GM19324 (cell line): ENCODE measurements around the gene GRIFIN.

Source experiments
- ATAC-seq: cut with Tn5 transposase; IDR thresholded peaks from one replicate; pipeline ENCODE4 v1.9.1; 2021; ENCODE audit warnings: mild to moderate bottlenecking, moderate library complexity; ENCODE audit not compliant: unreplicated experiment, low FRiP score

GRIFIN gene

DNA sequence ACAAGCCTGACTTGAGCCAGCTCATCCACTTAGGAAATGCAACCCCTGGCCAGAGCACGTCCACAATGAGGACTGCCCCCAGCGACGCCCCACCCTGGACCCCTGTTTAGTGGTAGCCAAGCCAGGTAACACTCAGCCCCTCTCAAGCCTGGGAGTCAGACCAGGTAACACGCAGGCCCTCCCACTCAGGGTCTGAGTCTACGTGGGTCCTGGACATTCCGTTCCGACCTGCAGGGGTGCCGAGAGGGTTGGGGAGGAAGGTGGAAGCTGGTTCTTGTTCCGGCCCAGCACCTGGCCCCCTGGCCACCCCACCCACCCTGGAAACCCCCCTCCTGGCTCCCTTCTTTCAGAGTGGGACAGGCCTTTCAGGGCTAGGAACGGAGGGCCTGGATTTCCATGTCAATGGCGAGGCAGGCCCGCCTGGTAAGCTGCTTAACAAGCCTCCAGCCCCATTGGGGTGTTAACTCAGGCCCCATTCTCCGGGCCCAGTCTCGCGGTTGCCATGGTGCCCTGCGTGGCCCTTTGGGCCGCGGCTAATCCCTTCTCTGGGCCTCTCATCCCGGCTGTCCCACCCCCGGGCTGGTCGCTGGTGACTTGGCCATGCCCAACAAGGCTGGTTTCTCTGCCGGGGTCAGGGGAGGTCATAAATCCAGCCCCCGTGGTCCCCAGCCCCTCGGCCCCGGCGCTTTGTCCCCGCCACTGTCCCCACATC, 23.7 kb upstream of the GRIFIN start:
- ATAC-seq, result no peak

DNA sequence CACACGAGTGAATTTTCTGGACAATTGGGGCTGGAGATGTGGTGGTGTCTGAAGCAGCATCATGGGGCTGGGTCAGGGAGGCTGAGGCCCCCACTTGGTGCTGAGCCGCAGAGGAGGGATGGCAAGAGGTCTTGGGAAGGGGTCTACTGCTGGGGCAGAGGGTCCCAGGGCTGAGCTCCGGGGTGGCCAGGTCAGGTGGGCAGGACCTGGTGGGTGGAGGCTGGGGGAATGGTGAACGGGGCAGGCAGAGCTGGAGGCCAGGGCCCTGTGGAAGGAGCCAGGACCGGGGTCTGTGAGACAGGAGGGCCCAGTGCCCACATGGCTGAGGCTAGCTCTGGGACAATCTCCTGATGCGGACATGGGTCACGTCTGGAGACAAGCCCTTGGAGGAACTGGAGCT, 23.0 kb upstream of the GRIFIN start:
- ATAC-seq, result no peak

DNA sequence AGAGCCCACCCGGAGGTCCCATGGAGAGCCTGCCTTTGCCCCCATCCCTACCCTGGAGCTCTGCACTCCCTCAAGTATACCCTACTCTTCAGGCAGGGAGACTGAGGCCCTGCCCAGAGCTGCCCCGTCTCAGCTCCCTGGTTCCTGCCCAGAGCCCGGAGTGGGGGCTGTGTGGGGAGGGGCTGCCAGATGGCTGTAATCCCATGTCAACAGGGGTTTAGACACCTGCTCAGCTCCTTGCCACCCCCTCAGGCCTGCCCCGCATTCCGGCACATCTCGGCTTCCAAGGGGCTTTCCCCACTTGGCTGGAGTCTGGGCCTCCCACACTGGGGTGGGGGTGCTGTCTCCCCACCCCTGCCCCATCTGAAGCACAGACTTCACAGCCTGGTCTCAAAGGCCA, 22.5 kb upstream of the GRIFIN start:
- ATAC-seq, result no peak

DNA sequence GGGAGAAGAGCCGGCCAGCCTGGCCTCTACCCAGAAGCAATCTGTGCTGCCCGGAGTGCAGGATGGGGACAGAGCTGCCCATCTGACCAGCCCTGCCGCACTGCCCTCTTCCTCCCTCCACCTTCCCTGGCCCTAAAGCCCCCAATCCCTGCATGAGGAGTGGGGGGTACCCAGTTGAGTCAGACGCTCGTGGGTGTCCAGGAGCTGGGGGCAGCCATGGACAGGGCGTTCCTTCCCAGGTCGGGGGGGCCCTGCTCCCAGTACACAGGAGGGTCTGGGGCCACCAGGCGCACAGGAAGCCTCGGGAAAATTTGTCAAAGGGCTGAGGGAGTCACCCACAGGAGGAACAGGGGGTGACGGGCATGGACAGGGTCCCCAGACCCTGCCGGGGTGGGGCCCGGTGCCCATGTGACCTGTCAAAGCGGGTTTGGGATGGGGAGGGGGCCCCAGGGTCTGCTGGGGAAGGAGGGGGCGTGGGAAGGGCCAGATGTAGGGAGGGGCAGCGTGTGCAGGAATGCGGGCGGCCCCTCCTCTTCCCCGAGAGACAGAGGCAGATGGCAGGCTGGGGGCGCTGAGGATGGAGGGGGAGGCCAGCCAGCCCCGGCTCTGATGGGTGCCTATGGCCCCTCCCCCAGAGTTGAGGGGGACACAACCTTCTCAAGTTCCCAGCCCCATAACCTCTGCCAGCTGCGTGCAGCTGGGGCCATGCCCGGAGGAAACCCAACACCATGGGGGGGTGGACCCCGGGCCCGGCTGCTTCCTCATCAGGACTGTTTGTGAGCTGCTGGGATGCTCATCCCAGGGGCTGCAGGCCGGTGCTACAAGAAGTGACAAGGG, 21.5 kb upstream of the GRIFIN start:
- ATAC-seq, result no peak

DNA sequence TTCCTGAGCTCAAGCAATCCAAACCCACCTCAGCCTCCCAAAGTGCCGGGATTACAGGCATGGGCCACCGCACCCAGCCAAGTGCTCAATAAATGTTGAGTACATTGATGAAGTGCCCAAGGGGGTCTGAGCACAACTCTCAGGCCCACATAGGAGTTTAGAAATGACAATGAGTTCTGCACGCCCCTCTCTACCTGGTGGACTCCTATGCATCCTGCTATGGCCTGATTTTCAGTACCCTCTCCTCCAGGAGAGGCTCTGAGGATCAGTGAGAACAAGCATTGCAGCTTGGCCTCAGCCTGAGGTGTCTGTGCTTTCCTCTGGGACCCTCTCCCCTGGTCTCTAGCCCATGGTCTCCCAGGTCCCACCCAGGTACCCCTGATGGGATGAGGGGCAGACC, 20.9 kb upstream of the GRIFIN start:
- ATAC-seq, result no peak

DNA sequence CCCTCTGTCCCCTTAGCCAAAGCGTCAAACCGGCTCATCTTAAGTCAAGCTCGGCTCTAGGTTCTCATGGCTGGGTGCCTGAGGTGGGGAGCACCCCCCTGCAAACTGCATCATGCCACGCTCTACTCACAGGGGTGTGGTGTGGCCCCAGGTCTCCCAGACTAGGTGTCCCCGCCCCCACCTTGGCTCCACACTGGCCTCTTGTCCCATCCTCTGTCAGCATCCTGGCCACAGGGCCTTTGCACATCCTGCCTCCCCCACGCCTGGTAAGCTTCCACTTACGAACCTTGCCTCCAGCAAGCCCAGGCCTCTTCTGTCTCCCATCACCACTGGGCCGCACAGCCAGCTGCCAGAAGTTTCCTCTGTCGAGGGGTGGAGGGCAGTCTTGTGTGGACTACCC, 20.2 kb upstream of the GRIFIN start:
- no peak for ATAC-seq

DNA sequence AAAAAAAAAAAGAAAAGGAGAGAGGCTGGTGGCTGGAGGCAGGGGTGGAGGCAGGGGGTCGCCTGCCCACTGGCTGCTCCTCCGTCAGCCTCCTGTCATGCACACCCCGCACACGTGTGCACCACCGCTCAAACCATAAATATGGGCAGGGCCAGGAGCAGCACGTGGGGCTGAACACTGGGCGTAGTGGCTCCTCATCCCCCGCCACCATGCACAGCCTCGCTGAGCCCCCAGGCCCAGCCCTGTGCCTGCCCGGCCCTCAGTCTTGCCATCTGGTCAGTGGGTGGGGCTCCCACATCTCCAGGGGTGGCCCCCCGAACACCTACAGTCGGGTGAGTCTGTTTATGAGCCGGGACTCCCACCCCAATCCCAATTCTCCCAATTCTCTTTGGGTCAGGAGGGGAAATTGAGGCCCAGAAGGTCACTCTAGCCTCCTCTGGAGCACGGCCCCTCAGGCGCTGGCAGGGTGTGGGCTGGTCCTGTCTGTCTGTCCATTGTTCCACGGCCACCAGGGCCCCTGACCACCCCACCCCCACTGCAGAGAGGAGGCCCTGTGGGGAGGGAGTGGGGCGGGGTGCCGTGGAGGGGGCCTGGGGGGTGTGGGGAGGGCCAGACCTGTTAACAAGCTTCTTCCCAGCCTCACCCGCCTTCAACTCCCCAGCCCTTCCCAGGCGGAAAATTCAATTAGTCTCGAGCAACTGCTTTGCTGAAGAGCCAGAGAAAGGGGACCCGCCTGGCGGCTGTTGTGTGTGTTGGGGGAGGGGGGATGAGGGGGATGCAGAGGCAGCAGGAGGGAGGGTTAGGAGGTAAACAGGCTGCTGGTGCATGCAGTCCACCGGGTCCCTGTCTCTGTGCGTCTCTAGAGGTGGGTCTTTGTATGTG, 19.5 kb upstream of the GRIFIN start:
- no peak for ATAC-seq

DNA sequence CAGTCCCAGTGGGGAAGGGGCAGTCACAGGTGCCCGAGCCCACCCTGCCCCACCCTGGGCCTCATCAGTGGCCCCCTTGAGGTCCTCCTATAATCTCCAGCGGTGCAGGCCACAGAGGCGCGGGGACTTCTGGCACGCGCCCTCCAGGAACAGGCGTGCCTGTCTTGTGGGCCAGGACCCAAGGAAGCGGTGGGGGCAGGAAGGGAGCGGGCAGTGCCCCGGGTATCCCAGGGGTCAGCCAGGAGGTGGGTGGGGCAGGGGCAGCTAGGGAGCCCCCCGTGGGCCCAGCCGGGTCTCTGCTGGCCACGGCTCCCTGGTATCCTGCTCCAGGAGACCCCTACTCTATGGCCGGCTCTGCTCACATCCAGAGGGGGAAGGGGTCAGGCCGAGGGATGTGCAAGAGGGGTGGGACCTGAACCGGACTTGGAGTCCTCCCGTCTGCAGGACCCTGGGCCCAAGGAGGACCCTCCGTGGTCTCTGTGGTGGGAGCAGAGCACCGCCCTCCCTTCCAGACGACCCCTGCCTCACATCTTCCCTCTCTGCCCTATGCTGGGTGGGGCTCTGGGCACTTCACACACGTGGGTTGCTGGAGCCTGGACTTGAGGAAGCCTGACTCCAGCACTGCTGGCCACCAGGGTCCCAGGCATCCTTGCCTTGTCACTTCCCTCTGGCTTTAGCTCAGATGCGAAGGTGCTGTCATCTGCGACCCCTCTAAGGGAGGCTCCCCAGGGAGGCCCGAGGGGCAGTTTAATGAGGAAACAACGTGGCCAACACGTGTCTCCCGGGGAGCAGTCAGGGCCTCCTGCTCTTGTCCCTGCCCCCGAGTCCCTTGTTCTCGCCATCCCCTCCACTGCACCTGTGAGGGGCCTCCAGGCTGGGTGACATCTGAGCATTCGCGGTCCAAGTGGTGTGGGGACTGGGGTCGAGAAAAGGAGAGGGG, 18.3 kb upstream of the GRIFIN start:
- no peak for ATAC-seq

DNA sequence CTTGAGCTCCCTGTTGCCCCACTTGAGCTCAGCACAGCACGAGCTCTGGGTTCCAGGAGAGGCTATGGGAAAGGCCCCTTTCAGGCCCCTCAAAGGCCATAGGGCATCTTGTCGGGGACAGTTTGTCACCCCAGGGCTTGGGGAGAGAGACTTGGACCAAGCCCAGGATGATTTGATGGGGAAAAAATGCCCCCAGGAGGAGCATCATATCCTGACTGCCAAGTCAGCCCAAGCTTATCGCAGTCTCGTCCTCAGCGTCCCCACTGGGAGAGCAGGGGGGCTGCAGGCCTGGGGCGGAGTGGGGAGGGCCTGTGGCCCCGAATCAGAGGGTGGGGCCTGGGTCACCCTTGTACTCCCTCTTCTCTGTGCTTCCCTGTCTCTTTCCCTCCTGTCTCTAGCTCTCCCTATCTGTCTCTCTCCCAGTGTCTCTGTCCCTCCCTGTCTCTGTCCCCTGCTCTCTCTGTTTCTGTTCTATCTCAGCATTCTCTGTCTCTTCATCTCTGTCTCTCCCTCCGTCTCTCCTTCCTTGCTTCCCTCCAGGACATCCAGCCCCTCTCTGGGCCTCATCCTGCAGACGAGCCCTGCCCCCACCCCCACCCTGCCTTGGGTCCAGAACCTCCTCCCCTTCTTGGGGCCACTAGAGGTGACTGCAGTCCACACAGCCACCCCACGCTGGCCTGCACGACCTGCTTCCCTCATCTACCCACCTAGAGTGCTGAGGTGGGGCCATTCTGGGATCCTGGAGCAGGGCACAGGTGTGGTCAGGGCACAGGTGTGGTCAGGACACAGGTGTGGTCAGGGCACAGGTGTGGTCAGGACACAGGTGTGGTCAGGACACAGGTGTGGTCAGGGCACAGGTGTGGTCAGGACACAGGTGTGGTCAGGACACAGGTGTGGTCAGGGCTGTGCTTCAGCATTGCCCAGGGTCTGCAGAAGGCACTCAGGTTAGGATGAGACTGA, 17.3 kb upstream of the GRIFIN start:
- no peak for ATAC-seq

DNA sequence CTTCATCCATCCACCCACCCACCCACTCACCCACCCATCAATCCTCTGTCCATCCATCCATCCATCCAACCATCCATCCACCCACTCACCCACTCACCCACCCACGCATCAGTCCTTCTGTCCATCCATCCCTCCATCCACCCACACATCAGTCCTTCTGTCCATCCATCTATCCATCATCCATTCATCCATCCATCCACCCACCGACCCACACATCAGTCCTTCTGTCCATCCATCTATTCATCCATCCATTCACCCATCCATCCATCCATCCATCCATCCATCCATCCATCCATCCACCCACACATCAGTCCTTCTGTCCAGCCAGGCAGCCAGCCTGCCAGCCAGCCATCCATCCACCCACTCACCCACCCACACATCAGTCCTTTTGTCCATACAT, 15.8 kb upstream of the GRIFIN start:
- ATAC-seq, result no peak

DNA sequence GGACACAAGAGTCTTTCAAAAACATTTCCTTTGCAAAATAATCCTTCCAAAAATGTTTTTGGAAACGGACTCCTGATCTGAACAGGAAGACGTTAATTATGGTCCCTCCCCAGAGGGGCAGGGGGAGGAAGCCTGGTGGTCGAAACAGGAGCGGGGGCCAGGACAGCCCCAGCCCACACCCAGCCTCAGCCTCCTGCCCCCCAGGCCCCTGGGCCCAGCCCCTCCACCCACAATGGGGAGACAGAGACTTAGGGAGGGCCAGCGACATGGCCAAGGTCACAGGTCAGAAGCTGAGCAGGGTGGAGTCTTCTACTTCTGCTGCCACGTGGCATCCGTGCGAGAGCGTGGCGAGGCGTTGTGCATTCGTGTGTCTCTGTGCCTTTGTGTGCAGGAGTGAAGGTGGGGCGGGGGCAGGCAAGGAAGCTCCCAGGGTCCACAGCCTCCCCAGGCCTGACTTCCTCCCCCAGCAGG, 14.0 kb upstream of the GRIFIN start:
- ATAC-seq, result no peak

DNA sequence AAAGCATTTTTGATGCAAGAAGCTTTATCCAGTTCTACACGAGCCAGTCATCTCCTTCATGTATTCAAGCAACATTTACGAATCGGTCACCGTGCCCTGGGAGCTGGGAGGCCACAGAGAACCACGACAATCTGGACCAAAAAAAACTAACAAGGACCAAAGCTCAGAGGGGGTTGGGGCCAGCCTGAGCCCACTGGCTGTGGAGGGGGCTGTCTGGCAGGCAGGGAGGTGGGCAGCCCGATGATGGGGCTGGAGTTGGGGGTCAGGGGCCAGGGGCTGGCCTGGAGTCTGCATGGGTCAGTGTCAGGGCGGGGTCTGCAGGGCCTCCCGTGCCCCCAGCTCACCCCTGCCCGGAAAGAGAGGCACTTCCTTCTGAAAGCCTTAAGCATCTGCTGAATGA, 12.5 kb upstream of the GRIFIN start:
- no peak for ATAC-seq

DNA sequence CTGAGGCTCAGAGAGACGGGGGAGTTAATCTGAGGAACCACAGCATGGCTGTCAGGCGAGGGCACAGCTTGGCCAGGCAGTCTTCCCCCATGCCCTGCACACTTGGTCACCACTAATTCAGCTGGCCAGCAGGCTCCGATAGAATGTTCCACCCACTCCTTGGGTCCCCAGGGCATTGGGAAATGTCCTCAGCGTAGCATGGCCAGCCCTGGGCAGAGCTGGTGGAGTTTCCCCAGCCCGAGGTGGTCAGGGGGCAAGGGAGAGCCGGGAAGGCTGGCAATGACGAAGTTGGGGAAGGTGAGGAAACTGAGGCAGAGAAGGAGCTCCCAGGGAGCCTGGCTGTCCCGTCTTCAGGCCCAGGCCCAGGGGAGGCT, 12.1 kb upstream of the GRIFIN start:
- ATAC-seq, result no peak

DNA sequence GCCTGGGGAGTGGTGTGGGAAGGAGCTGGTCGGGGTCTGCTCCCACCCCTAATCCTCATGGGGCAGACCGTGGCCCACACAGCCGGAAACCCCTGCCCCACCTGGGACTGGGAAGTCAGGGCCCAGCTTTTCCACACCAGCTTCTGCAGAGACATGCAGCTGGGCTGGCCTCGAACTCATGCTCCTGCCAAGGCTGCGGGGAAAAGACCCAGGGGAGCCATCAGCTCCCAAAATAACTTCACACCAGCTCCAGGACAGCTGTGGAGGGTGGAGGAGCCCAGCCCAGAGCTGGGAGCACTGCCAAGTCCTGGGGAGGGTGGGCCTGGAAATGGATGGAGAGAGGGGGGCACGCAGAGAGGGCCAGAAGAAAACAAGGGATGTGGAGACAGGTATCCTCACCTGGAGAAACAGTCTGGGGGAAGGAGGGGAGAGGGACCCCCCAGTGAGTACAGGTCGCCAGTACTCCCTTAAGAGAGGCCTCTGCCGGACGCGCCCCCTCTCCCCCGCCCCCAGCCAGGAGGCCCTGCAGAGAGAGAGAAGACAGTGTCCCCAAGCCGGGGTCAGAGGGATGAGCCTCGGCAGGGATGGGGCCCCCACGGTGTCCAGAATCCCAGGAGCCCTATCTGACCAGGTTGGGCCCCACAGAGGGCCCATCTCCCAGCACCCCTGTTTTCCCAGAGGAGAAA, 11.5 kb upstream of the GRIFIN start:
- no peak for ATAC-seq

DNA sequence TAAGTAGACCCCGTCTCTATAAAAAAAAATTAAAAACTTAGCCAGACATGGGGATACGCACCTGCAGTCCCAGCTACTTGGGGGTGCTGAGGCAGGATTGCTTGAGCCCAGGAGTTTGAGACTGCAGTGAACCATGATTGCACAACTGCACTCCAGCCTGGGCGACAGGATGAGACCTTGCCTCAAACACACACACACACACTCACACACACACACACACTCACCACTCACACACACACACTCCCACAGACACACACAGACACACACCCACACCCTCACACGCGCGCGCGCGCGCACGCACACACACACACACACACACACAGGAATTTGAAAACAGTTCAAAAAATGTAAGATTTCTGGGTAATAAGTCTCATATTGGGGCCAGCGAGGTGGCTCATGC, 8.7 kb upstream of the GRIFIN start:
- ATAC-seq, result no peak

DNA sequence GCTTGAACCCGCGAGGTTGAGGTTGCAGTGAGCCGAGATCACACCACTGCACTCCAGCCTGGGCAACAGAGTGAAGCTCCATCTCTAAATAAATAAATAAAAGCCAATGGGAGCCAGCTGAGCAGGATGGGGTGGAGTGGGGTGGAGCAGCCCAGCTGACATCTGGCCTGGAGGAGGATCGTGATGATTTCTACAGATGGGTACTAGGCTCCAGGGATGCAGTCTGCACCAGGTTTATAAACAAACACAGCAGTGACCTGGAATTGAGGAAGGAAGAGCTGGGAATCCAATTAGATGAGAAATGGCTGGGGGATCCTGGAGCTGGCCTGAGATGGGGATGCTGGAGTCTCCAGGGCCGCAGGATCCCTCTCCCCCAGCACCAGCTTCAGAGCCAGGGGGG, 7.3 kb upstream of the GRIFIN start:
- ATAC-seq, result no peak

DNA sequence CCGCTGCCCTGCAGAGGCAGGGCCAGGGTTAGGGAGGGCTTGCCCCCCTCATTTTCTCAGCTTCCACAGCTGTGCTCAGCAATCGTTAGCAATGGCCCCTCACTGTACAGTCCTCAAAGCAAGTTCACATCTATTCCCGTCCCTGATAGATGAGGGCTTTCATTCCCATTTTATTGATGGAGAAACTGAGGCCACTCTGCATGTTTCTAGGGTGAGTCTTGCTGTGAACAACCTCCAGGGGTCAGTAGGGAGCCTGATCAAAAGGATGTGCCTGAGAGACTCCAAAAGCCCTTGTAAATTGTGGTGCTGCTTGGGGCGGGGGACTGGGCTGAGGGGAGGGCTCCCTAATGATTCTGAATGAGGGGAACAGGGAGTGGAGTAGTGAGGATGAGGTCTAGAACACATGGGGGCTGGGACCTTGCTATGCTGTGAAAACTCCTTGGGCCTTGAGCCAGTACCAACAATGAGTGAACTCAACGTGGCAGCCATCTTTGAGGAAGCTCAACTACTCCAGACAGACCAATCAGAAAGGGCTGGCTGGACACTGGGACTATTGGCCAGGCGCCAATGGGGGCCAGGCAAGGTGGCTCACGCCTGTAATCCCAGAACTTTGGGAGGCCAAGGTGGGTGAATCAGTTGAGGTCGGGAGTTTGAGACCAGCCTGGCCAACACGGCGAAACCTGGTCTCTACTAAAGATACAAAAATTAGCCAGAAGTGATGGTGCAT, 6.7 kb upstream of the GRIFIN start:
- no peak for ATAC-seq

DNA sequence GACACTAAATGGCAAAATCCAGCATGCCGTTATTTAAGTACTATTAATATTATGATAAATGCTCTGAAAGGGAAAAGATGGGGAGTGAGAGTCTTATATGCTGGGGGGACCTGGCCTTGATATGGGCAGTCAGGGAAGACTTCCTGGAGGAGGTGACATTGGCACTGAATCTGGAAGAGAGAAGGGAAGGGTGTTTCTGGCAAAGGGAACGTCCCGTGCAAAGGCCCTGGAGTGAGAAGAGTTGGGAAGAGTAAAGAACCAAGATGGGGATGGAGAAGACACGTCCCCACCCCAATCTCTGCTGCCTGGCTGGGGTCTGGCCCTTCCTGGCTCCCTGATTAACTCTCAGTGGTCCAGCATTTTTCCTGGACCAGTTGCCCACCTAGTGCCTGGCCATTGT, 5.0 kb upstream of the GRIFIN start:
- no peak for ATAC-seq
